Stimulated activated naive B cell treated with anti-CD40 and anti-IgM and Interleukin-4, amounts not matched to agents 10 μg/mL and 1 μg/mL and 100 μg/mL, for 72 hours (primary cell): ENCODE measurements around the gene ASCC1.
"Not testable (repeated sequence)": the region's sequence is repeated elsewhere in the genome, so short reads cannot be mapped to it uniquely, and the experiment has no call there.

Source experiments
- ATAC-seq, 2 donors: fragments of 150-1000 bp; cut with Tn5 transposase; replicated peaks; 2 replicates each; pipeline ENCODE4 v1.10.0; 2021; ENCODE audit warnings: moderate library complexity in 1 of 2
- DNase-seq: peaks from one replicate; pipeline ENCODE4 v3.0.0; 2021
- H3K27ac Mint-ChIP-seq: one replicate; pipeline ENCODE4 v1.8.0; 2022; ENCODE audit warnings: mild to moderate bottlenecking, mixed read lengths
- H3K27me3 Mint-ChIP-seq, 2 donors: one replicate each; pipeline ENCODE4 v1.8.0; 2022; ENCODE audit warnings: mixed read lengths in 2 of 2
- H3K36me3 Mint-ChIP-seq, 2 donors: one replicate each; pipeline ENCODE4 v1.8.0; 2022; ENCODE audit warnings: mixed read lengths in 2 of 2, mild to moderate bottlenecking in 1 of 2
- H3K4me1 Mint-ChIP-seq, 2 donors: one replicate each; pipeline ENCODE4 v1.8.0; 2022; ENCODE audit warnings: mixed read lengths in 2 of 2, mild to moderate bottlenecking in 1 of 2
- H3K4me3 Mint-ChIP-seq, 2 donors: one replicate each; pipeline ENCODE4 v1.8.0; 2022; ENCODE audit warnings: mild to moderate bottlenecking in 2 of 2, mixed read lengths in 2 of 2, moderate library complexity in 1 of 2
- H3K9me3 Mint-ChIP-seq, 2 donors: one replicate each; pipeline ENCODE4 v1.8.0; 2022; ENCODE audit warnings: mixed read lengths in 2 of 2, mild to moderate bottlenecking in 1 of 2

Gene ASCC1

GRCh38 chr10:72219235-72219814 lies 3.2 kb upstream of the ASCC1 start:
- DNase-seq (no peak), ATAC-seq (no peak)
- peaks cover 22 to 30% of the 10 kb centered on the region in 2 donors for H3K36me3 Mint-ChIP-seq
- H3K4me3 Mint-ChIP-seq = peak overlapping the region; percentile 82 to 88
- H3K4me1 Mint-ChIP-seq = peaks cover 29 to 51% of the 10 kb centered on the region in 2 donors
- no peaks in the 10 kb centered on the region for H3K27me3 Mint-ChIP-seq
- peak overlapping the region; percentile 98 for H3K27ac Mint-ChIP-seq
- no peaks in the 10 kb centered on the region for H3K9me3 Mint-ChIP-seq

DNA sequence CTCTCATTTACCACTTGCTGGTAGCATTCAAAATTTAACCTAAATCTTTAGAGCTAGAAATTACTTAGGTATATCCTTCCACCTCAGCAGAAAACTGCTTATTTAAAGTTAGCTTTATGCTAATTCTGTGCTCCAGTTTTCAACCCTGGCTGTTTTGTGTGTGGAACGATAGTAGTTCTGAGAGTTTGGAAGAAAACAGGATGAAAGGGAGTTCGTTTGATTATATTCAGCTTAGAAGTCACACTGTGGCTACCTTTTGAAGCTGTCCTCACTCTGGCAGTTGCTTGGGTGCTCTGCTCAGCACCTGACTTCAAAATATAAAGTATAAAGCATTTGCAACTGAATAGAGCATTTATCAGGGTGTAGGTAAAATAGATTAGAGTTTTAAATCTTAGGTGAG lies 2.6 kb upstream of the ASCC1 start:
- Mint-ChIP-seq H3K9me3 (no peaks in the 10 kb centered on the region), H3K4me3 (peak overlapping the region; percentile 82 to 88), H3K27me3 (no peaks in the 10 kb centered on the region), H3K27ac (peak overlapping the region; percentile 98), H3K36me3 (peaks cover 20 to 30% of the 10 kb centered on the region in 2 donors), H3K4me1 (peaks cover 24 to 48% of the 10 kb centered on the region in 2 donors)
- DNase-seq (no peak), ATAC-seq (no peak)

- no peaks in the 10 kb centered on the region for H3K27me3 Mint-ChIP-seq
- peaks cover 18 to 31% of the 10 kb centered on the region in 2 donors for H3K36me3 Mint-ChIP-seq
- H3K4me1 Mint-ChIP-seq = peaks cover 20 to 48% of the 10 kb centered on the region in 2 donors
- DNase-seq (peak; percentile 29), ATAC-seq (peak; percentile 78 to 80)
- peak overlapping the region; percentile 98 for H3K27ac Mint-ChIP-seq
- H3K9me3 Mint-ChIP-seq = no peaks in the 10 kb centered on the region
- H3K4me3 Mint-ChIP-seq = peak overlapping the region; percentile 82 to 88
These were observed 2.2 kb upstream of the ASCC1 start for GRCh38 chr10:72218325-72218724.

GRCh38 chr10:72211832-72212231 lies 4.2 kb downstream of the ASCC1 start:
- H3K36me3 Mint-ChIP-seq = peaks cover 25 to 41% of the 10 kb centered on the region in 2 donors
- not testable (repeated sequence) for H3K27ac Mint-ChIP-seq

GRCh38 chr10:72211381-72211780 lies 4.7 kb downstream of the ASCC1 start:
- Mint-ChIP-seq H3K4me1 (peaks cover 11 to 27% of the 10 kb centered on the region in 2 donors), H3K36me3 (peaks cover 23 to 42% of the 10 kb centered on the region in 2 donors)
- not testable (repeated sequence) for DNase-seq, H3K27ac Mint-ChIP-seq, H3K4me3 Mint-ChIP-seq, ATAC-seq, H3K27me3 Mint-ChIP-seq, H3K9me3 Mint-ChIP-seq

More at GRCh38 chr10:72211832-72212231, 4.2 kb downstream of the ASCC1 start:
- H3K4me1 Mint-ChIP-seq = peaks cover 11 to 29% of the 10 kb centered on the region in 2 donors
- H3K9me3 Mint-ChIP-seq, H3K4me3 Mint-ChIP-seq, ATAC-seq, H3K27me3 Mint-ChIP-seq, DNase-seq: not testable (repeated sequence)

DNA sequence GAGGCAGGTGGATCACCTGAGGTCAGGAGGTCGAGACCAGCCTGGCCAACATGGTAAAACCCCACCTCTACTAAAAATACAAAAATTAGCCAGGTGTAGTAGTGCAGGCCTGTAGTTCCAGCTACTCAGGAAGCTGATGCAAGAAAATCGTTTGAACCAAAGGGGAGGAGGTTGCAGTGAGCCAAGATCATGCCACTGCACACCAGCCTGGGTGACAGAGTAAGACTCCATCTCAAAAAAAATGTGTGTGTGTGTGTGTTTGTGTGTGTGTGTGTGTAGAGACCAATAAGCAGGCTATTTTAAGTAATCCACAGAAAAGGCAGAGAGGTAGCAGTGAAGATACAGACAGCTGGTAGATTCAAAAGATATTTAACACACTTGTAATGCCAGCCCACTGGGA lies 7.5 kb downstream of the ASCC1 start:
- Mint-ChIP-seq H3K4me1 (peaks cover 9 to 18% of the 10 kb centered on the region in 2 donors), H3K36me3 (peaks cover 27 to 43% of the 10 kb centered on the region in 2 donors)
- not testable (repeated sequence) for H3K27ac Mint-ChIP-seq, H3K4me3 Mint-ChIP-seq, ATAC-seq, H3K27me3 Mint-ChIP-seq, DNase-seq, H3K9me3 Mint-ChIP-seq

GRCh38 chr10:72206511-72207229 lies 9.4 kb downstream of the ASCC1 start:
- Mint-ChIP-seq H3K27ac (peak overlapping the region; percentile 42), H3K9me3 (no peaks in the 10 kb centered on the region), H3K4me1 (peaks cover 4 to 11% of the 10 kb centered on the region in 2 donors), H3K36me3 (peaks cover 27 to 42% of the 10 kb centered on the region in 2 donors), H3K4me3 (no peak overlapping the region), H3K27me3 (no peaks in the 10 kb centered on the region)
- DNase-seq (no peak), ATAC-seq (no peak)

DNA sequence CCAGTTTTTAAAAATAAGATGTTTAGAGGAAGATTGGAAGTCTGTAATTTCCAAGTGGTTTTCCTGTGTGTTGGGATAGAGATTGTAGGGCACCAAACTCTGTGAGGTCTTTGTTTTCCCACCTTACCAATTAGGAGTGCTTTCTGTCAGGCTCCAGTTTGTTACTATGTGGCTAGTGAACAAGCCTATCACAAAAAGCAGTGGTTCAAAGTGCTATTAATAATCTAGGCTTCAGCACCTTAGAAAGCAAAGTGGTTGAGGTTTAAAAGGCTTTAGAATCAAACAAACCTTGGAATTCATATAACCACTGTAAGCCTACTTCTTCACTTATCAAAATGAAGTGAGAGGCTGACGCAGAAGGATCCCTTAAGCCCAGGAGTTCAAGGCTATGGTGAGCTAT lies 11.4 kb downstream of the ASCC1 start:
- H3K27ac Mint-ChIP-seq = no peak overlapping the region
- H3K4me3 Mint-ChIP-seq = no peak overlapping the region
- DNase-seq = no peak
- peaks cover 4 to 11% of the 10 kb centered on the region in 2 donors for H3K4me1 Mint-ChIP-seq
- ATAC-seq = no peak
- no peaks in the 10 kb centered on the region for H3K9me3 Mint-ChIP-seq
- H3K27me3 Mint-ChIP-seq = no peaks in the 10 kb centered on the region
- H3K36me3 Mint-ChIP-seq = peaks cover 23 to 35% of the 10 kb centered on the region in 2 donors

DNA sequence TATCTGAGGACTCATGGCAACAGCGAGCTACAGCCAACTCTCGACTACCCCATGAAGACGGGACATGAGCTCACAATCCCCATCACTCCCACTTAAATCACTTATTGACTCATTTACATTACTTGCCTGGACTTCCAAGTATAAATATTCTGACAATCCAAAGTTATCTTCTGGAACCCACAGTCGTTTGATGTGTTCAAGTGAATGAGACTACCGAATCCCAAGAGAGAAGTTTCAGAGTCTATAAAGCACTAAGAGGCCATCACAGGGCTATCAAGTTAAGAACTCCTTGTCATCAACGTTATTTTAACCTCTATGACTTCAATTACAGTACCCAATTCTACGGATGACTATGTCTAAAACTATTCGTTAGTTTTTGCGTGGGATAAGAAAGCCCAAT lies 11.8 kb downstream of the ASCC1 start:
- Mint-ChIP-seq H3K27me3 (no peaks in the 10 kb centered on the region), H3K4me1 (peaks cover 4 to 11% of the 10 kb centered on the region in 2 donors), H3K9me3 (no peaks in the 10 kb centered on the region), H3K36me3 (peaks cover 25 to 38% of the 10 kb centered on the region in 2 donors), H3K4me3 (no peak overlapping the region), H3K27ac (no peak overlapping the region)
- ATAC-seq (no peak), DNase-seq (no peak)

GRCh38 chr10:72201293-72201692 lies 14.8 kb downstream of the ASCC1 start:
- H3K4me1 Mint-ChIP-seq = peaks cover 0 to 4% of the 10 kb centered on the region in 2 donors
- H3K4me3 Mint-ChIP-seq = no peak overlapping the region
- DNase-seq (no peak), ATAC-seq (no peak)
- H3K27me3 Mint-ChIP-seq = no peaks in the 10 kb centered on the region
- peak overlapping the region; percentile 14 for H3K27ac Mint-ChIP-seq
- H3K36me3 Mint-ChIP-seq = peaks cover 22 to 29% of the 10 kb centered on the region in 2 donors
- H3K9me3 Mint-ChIP-seq = no peaks in the 10 kb centered on the region

- Mint-ChIP-seq H3K27ac (peak overlapping the region; percentile 14), H3K9me3 (no peaks in the 10 kb centered on the region), H3K4me3 (no peak overlapping the region), H3K27me3 (no peaks in the 10 kb centered on the region), H3K36me3 (peaks cover 22 to 29% of the 10 kb centered on the region in 2 donors), H3K4me1 (peaks cover 0 to 4% of the 10 kb centered on the region in 2 donors)
- no peak for DNase-seq
- no peak for ATAC-seq
These were observed 15.2 kb downstream of the ASCC1 start for GRCh38 chr10:72200883-72201282.

GRCh38 chr10:72194949-72195348 lies 21.1 kb downstream of the ASCC1 start:
- no peaks in the 10 kb centered on the region for H3K9me3 Mint-ChIP-seq
- no peak overlapping the region for H3K4me3 Mint-ChIP-seq
- no peak overlapping the region for H3K27ac Mint-ChIP-seq
- ATAC-seq = no peak
- H3K4me1 Mint-ChIP-seq = no peaks in the 10 kb centered on the region
- H3K36me3 Mint-ChIP-seq = peaks cover 28 to 40% of the 10 kb centered on the region in 2 donors
- H3K27me3 Mint-ChIP-seq = no peaks in the 10 kb centered on the region
- DNase-seq = no peak

DNA sequence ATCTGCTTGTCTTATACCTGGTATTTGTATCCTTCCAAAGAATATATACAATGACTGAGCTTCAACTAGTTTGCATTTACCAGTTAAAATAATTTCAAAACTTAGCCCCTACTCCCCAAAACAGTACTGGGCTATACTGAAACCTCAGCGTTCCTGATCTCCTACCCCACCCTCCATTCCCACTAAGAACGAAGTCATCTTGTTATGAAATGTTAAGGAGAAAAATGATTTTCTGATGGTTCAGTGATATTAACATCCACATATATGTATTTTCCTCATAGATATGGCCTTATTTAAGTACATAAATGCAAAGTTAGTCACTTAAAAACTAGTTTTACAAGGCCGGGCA lies 29.1 kb downstream of the ASCC1 start:
- H3K9me3 Mint-ChIP-seq = peaks cover 3 to 7% of the 10 kb centered on the region in 2 donors

DNA sequence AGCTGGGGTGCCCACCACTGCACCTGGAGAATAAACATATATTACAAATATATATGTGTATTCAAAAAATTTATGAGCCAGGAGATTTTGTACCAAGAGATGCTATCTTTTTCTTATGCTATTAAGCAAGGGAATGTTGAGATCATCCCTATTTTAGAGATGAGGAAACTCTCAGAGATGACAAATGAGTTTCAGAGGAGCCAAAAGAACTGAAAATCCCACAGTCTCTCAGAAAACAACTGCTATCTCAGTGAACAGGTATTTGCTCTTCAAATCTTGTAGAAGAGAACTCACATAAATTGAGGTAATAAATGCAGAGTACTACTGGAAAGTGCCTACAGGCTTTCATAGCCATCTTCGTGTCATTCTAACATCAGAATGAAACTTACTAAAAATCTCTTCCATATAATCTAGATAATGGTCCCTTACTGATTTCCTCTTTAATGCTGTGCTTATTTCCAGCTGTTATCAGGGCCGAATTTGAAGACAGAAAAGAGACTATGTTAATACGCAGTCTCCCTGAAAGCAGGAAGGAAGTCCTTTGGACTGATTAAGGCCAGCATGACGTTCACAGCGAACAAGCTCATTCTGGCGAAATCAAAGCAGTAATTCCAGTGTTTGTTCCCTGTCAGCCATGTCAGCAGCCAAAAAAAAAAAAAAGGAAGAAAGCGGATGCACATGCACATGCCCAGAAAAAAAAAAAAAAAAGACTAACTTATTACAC lies 29.7 kb downstream of the ASCC1 start:
- DNase-seq = no peak
- peak overlapping the region; percentile 51 for H3K27ac Mint-ChIP-seq
- no peak for ATAC-seq
- peaks cover 7 to 25% of the 10 kb centered on the region in 2 donors for H3K4me1 Mint-ChIP-seq
- peak overlapping the region in 1 of 2 donors; percentile 64 for H3K4me3 Mint-ChIP-seq
- H3K27me3 Mint-ChIP-seq = no peaks in the 10 kb centered on the region
- H3K9me3 Mint-ChIP-seq = peaks cover 3 to 7% of the 10 kb centered on the region in 2 donors
- peaks cover 31 to 54% of the 10 kb centered on the region in 2 donors for H3K36me3 Mint-ChIP-seq

More for the DNA sequence above, 29.1 kb downstream of the ASCC1 start:
- ATAC-seq = no peak
- H3K36me3 Mint-ChIP-seq = peaks cover 31 to 54% of the 10 kb centered on the region in 2 donors
- peaks cover 7 to 25% of the 10 kb centered on the region in 2 donors for H3K4me1 Mint-ChIP-seq
- no peak for DNase-seq
- peak overlapping the region; percentile 51 for H3K27ac Mint-ChIP-seq
- H3K4me3 Mint-ChIP-seq = no peak overlapping the region
- H3K27me3 Mint-ChIP-seq = no peaks in the 10 kb centered on the region
